DOHH2 (cell line): ENCODE measurements around the gene CALU.

Experiments
- H3F3A ChIP-seq: fragments of 200-600 bp; sonication (generic), shearing (Covaris generic); 2 replicates; pipeline ENCODE4 v1.6.0; 2016; ENCODE audit warnings: antibody characterized with exemption, mild to moderate bottlenecking; ENCODE audit not compliant: control insufficient read depth, insufficient read depth
- H3K27ac ChIP-seq: fragments of 200-600 bp; sonication (generic); 2 replicates; pipeline ENCODE4 v1.5.1; 2014; ENCODE audit warnings: low read depth, mild to moderate bottlenecking, low read length, moderate library complexity
- H3K27me3 ChIP-seq: fragments of 200-600 bp; sonication (generic); 2 replicates; pipeline ENCODE4 v1.6.1; 2014; ENCODE audit warnings: mild to moderate bottlenecking, low read length, mixed read lengths; ENCODE audit not compliant: control insufficient read depth
- H3K36me3 ChIP-seq: fragments of 200-600 bp; sonication (generic); 2 replicates; pipeline ENCODE4 v1.6.1; 2014; ENCODE audit warnings: mild to moderate bottlenecking, low read length, moderate library complexity, mixed read lengths; ENCODE audit not compliant: control insufficient read depth
- H3K4me1 ChIP-seq: fragments of 200-600 bp; sonication (generic); 2 replicates; pipeline ENCODE4 v1.6.1; 2014; ENCODE audit warnings: mild to moderate bottlenecking, low read length, mixed read lengths; ENCODE audit not compliant: control insufficient read depth
- H3K4me2 ChIP-seq: fragments of 200-600 bp; sonication (generic); 2 replicates; pipeline ENCODE4 v1.6.0; 2014; ENCODE audit warnings: mild to moderate bottlenecking, low read length, moderate library complexity
- H3K4me3 ChIP-seq: fragments of 200-600 bp; sonication (generic); 2 replicates; pipeline ENCODE4 v1.5.1; 2014; ENCODE audit warnings: mild to moderate bottlenecking, low read length, mixed read lengths
- H3K79me2 ChIP-seq: fragments of 200-600 bp; sonication (generic); 2 replicates; pipeline ENCODE4 v1.6.1; 2014; ENCODE audit warnings: mild to moderate bottlenecking, low read length, mixed read lengths; ENCODE audit not compliant: control insufficient read depth
- H3K9me2 ChIP-seq: fragments of 200-600 bp; sonication (generic); replicated peaks from 2 replicates; pipeline ENCODE4 v1.6.1; 2014; ENCODE audit warnings: mild to moderate bottlenecking, low read length, mixed read lengths; ENCODE audit not compliant: control insufficient read depth
- H3K9me3 ChIP-seq: fragments of 200-600 bp; sonication (generic); 2 replicates; pipeline ENCODE4 v1.6.1; 2014; ENCODE audit warnings: antibody characterized with exemption, low read length, mixed read lengths; ENCODE audit not compliant: control insufficient read depth, insufficient read depth
- H4K20me1 ChIP-seq: fragments of 200-600 bp; sonication (generic); 2 replicates; pipeline ENCODE4 v1.6.0; 2014; ENCODE audit warnings: low read depth, mild to moderate bottlenecking, antibody characterized with exemption, low read length, moderate library complexity; ENCODE audit not compliant: control insufficient read depth, insufficient read depth
- CTCF ChIP-seq: fragments of 200-600 bp; sonication (generic); IDR thresholded peaks from one replicate; pipeline ENCODE4 v1.5.1; 2014; ENCODE audit warnings: antibody characterized with exemption, mild to moderate bottlenecking, low read depth, low read length; ENCODE audit not compliant: poor library complexity, severe bottlenecking
- EZH2phosphoT487 ChIP-seq: fragments of 200-600 bp; sonication (generic); IDR thresholded peaks from 2 replicates; pipeline ENCODE4 v1.6.1; 2017; ENCODE audit warnings: borderline replicate concordance, mild to moderate bottlenecking, antibody characterized with exemption, low read length, moderate library complexity, mixed read lengths

The CALU gene

GRCh38 chr7:128755819-128756476 lies 16.8 kb downstream of the CALU start:
- Histone ChIP-seq H3K27me3 (no peaks in the 10 kb centered on the region), H3K36me3 (peaks cover 87% of the 10 kb centered on the region), H3K4me2 (no peak overlapping the region), H3K4me1 (no peaks in the 10 kb centered on the region), H3K79me2 (peaks cover 26% of the 10 kb centered on the region), H3K9me3 (no peaks in the 10 kb centered on the region), H3K4me3 (no peak overlapping the region), H4K20me1 (no peaks in the 10 kb centered on the region), H3F3A (0 out of 2 replicates have a peak, but pooled peaks cover 5% of the 10 kb centered on the region), H3K9me2 (no peaks in the 10 kb centered on the region), H3K27ac (no peak overlapping the region)
- TF ChIP-seq EZH2phosphoT487 (no peak), CTCF (no peak)

DNA sequence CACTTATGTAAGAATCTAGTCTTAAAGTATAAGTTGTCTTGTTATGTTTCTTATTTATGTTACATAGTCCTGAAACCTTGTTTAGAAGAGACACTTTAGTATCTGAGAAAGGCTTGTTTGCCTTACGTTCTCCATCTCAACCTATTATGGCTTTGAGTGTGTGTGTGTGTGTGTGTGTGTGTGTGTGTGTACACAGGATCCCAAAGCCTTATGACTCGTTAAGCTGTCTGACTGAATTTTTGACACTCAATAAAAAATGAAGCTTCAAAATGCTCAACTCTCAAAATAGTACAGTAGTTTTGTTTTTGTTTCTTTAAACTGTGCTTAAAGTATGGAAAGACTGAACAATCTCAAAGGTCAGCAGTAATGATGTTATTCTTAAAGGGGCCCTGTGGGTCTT lies 18.0 kb downstream of the CALU start:
- TF ChIP-seq CTCF (no peak), EZH2phosphoT487 (no peak)
- H3K9me2 ChIP-seq, result no peaks in the 10 kb centered on the region
- no peaks in the 10 kb centered on the region for H3K4me1 ChIP-seq
- H3K79me2 ChIP-seq, result peaks cover 22% of the 10 kb centered on the region
- no peaks in the 10 kb centered on the region for H3K27me3 ChIP-seq
- H3F3A ChIP-seq, result 0 out of 2 replicates have a peak, but pooled peaks cover 5% of the 10 kb centered on the region
- H3K4me2 ChIP-seq, result no peak overlapping the region
- no peak overlapping the region for H3K27ac ChIP-seq
- no peaks in the 10 kb centered on the region for H4K20me1 ChIP-seq
- no peaks in the 10 kb centered on the region for H3K9me3 ChIP-seq
- peaks cover 88% of the 10 kb centered on the region for H3K36me3 ChIP-seq
- H3K4me3 ChIP-seq, result no peak overlapping the region

- H3K79me2 ChIP-seq, result peaks cover 17% of the 10 kb centered on the region
- no peak overlapping the region for H3K4me2 ChIP-seq
Observed at GRCh38 chr7:128758553-128758952, 19.4 kb downstream of the CALU start.

More at GRCh38 chr7:128758553-128758952, 19.4 kb downstream of the CALU start:
- no peaks in the 10 kb centered on the region for H3K9me2 ChIP-seq
- no peaks in the 10 kb centered on the region for H3K27me3 ChIP-seq
- H3K36me3 ChIP-seq, result peaks cover 85% of the 10 kb centered on the region
- H3K4me1 ChIP-seq, result no peaks in the 10 kb centered on the region
- H3F3A ChIP-seq, result 0 out of 2 replicates have a peak, but pooled peaks cover 5% of the 10 kb centered on the region
- no peak overlapping the region for H3K27ac ChIP-seq
- TF ChIP-seq CTCF (no peak), EZH2phosphoT487 (no peak)
- no peak overlapping the region for H3K4me3 ChIP-seq
- no peaks in the 10 kb centered on the region for H4K20me1 ChIP-seq
- no peaks in the 10 kb centered on the region for H3K9me3 ChIP-seq
